GM23338 (cell line): ENCODE measurements around the gene XPNPEP3. TPM values are rescaled to one million over a fixed set of nuclear protein-coding genes. Genes with fewer than 3 reads are reported as not detected.
A peak's percentile ranks its signal among the peaks of the same experiment; 100 is the strongest.

Experiments used
- ATAC-seq: fragments of 200-7000 bp; cut with Tn5 transposase; 3 replicates; pipeline ENCODE4 v1.9.1; 2020
- DNase-seq: peaks from one replicate; pipeline ENCODE4 v3.0.0-alpha.2; 2015; ENCODE audit warnings: low spot score
- H2AFZ ChIP-seq: fragments of 200-600 bp; sonication (generic); 2 replicates; pipeline ENCODE4 v1.8.0; 2016; ENCODE audit warnings: antibody characterized with exemption, mild to moderate bottlenecking, moderate library complexity
- H3F3A ChIP-seq: fragments of 200-600 bp; sonication (generic); replicated peaks from 2 replicates; pipeline ENCODE4 v1.8.0; 2017; ENCODE audit warnings: antibody characterized with exemption, mixed run types, low read depth
- H3K27ac ChIP-seq: fragments of 200-600 bp; sonication (generic); 2 replicates; pipeline ENCODE4 v1.6.1; 2016; ENCODE audit warnings: low read depth
- H3K27me3 ChIP-seq: fragments of 200-600 bp; sonication (generic); 2 replicates; pipeline ENCODE4 v1.8.0; 2016; ENCODE audit warnings: mild to moderate bottlenecking, mixed run types, moderate library complexity; ENCODE audit not compliant: insufficient read depth
- H3K36me3 ChIP-seq: fragments of 200-600 bp; sonication (generic); 2 replicates; pipeline ENCODE4 v1.8.0; 2016; ENCODE audit warnings: mild to moderate bottlenecking; ENCODE audit not compliant: insufficient read depth
- H3K4me1 ChIP-seq: fragments of 200-600 bp; sonication (generic); 2 replicates; pipeline ENCODE4 v1.8.0; 2016; ENCODE audit warnings: mild to moderate bottlenecking, moderate library complexity; ENCODE audit not compliant: insufficient read depth
- H3K4me2 ChIP-seq: fragments of 200-600 bp; sonication (generic); 2 replicates; pipeline ENCODE4 v1.7.1; 2017; ENCODE audit warnings: mixed run types
- H3K4me3 ChIP-seq: fragments of 200-600 bp; sonication (generic); 2 replicates; pipeline ENCODE4 v1.6.1; 2016; ENCODE audit warnings: mixed run types
- H3K79me2 ChIP-seq: fragments of 200-600 bp; sonication (generic); replicated peaks from 2 replicates; pipeline ENCODE4 v1.8.0; 2017; ENCODE audit warnings: mild to moderate bottlenecking; ENCODE audit not compliant: insufficient read depth
- H3K9me2 ChIP-seq: fragments of 200-600 bp; sonication (generic); 2 replicates; pipeline ENCODE4 v1.8.0; 2017; ENCODE audit not compliant: insufficient read depth
- H4K20me1 ChIP-seq: fragments of 200-600 bp; sonication (generic); replicated peaks from 2 replicates; pipeline ENCODE4 v1.8.0; 2017; ENCODE audit warnings: mild to moderate bottlenecking; ENCODE audit not compliant: insufficient read depth
- H3K27ac Mint-ChIP-seq: 2 replicates; pipeline ENCODE4 v1.8.0; 2020; ENCODE audit warnings: inconsistent platforms, mild to moderate bottlenecking, moderate library complexity, mixed read lengths
- H3K27me3 Mint-ChIP-seq: 3 replicates; pipeline ENCODE4 v1.8.0; 2022; ENCODE audit warnings: low read depth, mild to moderate bottlenecking, moderate library complexity, mixed read lengths, inconsistent platforms; ENCODE audit not compliant: insufficient read depth, poor library complexity
- H3K36me3 Mint-ChIP-seq: 3 replicates; pipeline ENCODE4 v1.8.0; 2021; ENCODE audit warnings: low read depth, mild to moderate bottlenecking, inconsistent platforms, moderate library complexity, mixed read lengths
- H3K4me1 Mint-ChIP-seq: 3 replicates; pipeline ENCODE4 v1.8.0; 2020; ENCODE audit warnings: mild to moderate bottlenecking, inconsistent platforms, mixed read lengths
- H3K4me3 Mint-ChIP-seq: 3 replicates; pipeline ENCODE4 v1.8.0; 2021; ENCODE audit warnings: moderate library complexity, mild to moderate bottlenecking, inconsistent platforms, mixed read lengths
- H3K9me3 Mint-ChIP-seq: 3 replicates; pipeline ENCODE4 v1.8.0; 2020; ENCODE audit warnings: moderate library complexity, mild to moderate bottlenecking, inconsistent platforms, mixed read lengths
- CREB1 ChIP-seq: fragments of 250-450 bp; sonication (Bioruptor Pico); IDR thresholded peaks from 2 replicates; pipeline ENCODE4 v1.5.0; 2020; ENCODE audit warnings: low read depth, mild to moderate bottlenecking, moderate library complexity
- CTCF ChIP-seq, 2 experiments: fragments of 200-600 bp in 1 of 2; sonication (generic) in 1 of 2; conservative IDR thresholded peaks; 2 replicates each; pipeline versions ENCODE4 v1.5.1 to v1.6.1; 2016 to 2017; ENCODE audit warnings: antibody characterized with exemption in 2 of 2, low read depth in 2 of 2, mild to moderate bottlenecking in 2 of 2, moderate library complexity in 1 of 2
- EZH2 ChIP-seq: fragments of 200-600 bp; sonication (generic); IDR thresholded peaks from one replicate; pipeline ENCODE4 v1.8.0; 2017; ENCODE audit warnings: antibody characterized with exemption, mild to moderate bottlenecking, low read depth; ENCODE audit not compliant: unreplicated experiment
- EZH2phosphoT487 ChIP-seq: fragments of 200-600 bp; sonication (generic); IDR thresholded peaks from one replicate; pipeline ENCODE4 v1.8.1; 2018; ENCODE audit warnings: antibody characterized with exemption; ENCODE audit not compliant: unreplicated experiment
- JUNB ChIP-seq: IDR thresholded peaks from one replicate; pipeline ENCODE4 v1.6.1; 2016; ENCODE audit warnings: antibody characterized with exemption; ENCODE audit not compliant: unreplicated experiment
- NANOG ChIP-seq: IDR thresholded peaks from 2 replicates; pipeline ENCODE4 v1.6.1; 2016; ENCODE audit warnings: antibody characterized with exemption, borderline replicate concordance
- POLR2AphosphoS5 ChIP-seq: IDR thresholded peaks from 2 replicates; pipeline ENCODE4 v1.6.1; 2016; ENCODE audit warnings: antibody characterized with exemption, low read depth
- REST ChIP-seq: IDR thresholded peaks from one replicate; pipeline ENCODE4 v1.6.1; 2018; ENCODE audit warnings: antibody characterized with exemption; ENCODE audit not compliant: unreplicated experiment
- STAT1 ChIP-seq: IDR thresholded peaks from one replicate; pipeline ENCODE4 v1.6.1; 2016; ENCODE audit warnings: antibody characterized with exemption; ENCODE audit not compliant: unreplicated experiment
- ZNF114 ChIP-seq: fragments of 250-450 bp; sonication (Bioruptor Pico); IDR thresholded peaks from 2 replicates; pipeline ENCODE4 v1.5.0; 2020; ENCODE audit warnings: mild to moderate bottlenecking, moderate library complexity
- ZNF331 ChIP-seq: fragments of 250-450 bp; sonication (Bioruptor Pico); IDR thresholded peaks from 2 replicates; pipeline ENCODE4 v1.5.0; 2020; ENCODE audit warnings: low read depth, mild to moderate bottlenecking, moderate library complexity
- ZNF462 ChIP-seq: fragments of 250-450 bp; sonication (Bioruptor Pico); IDR thresholded peaks from 2 replicates; pipeline ENCODE4 v1.5.0; 2020; ENCODE audit warnings: mild to moderate bottlenecking, moderate library complexity
- polyA plus RNA-seq: library from polyadenylated mRNA; unstranded; fragments of >200 nt; fragmentation: Nextera tagmentation; extraction: Ambion mirVana; gene quantifications from 2 replicates; pipeline ENCODE4 v1.2.1, GENCODE V29; 2016
- total RNA-seq: library from RNA; depleted of rRNA; stranded (reverse); fragments of >200 nt; shearing (Covaris generic); gene quantifications from 2 replicates; pipeline ENCODE4 v1.2.3, GENCODE V29; 2014
- TF ChIP-seq, protein P1 (sequence below): IDR thresholded peaks from 2 replicates; pipeline ENCODE4 v1.6.1; 2016; ENCODE audit warnings: antibody characterized with exemption

XPNPEP3 gene
- total and polyA plus RNA-seq, 2 experiments from 2014 or later: 11.6 to 19.5 TPM

- no peak for ATAC-seq
- Mint-ChIP-seq H3K9me3 (no peaks in the 10 kb centered on the region), H3K4me1 (peaks cover 20% of the 10 kb centered on the region; the same call in 2 of the 3 replicates), H3K4me3 (peak overlapping the region; percentile 100), H3K27ac (peak overlapping the region; percentile 54), H3K27me3 (peaks cover 6% of the 10 kb centered on the region), H3K36me3 (peaks cover 7% of the 10 kb centered on the region)
- H3K79me2 ChIP-seq: peaks cover 94% of the 10 kb centered on the region
- no peak for DNase-seq
- no peaks in the 10 kb centered on the region for H3K27me3 ChIP-seq
- peak overlapping the region; percentile 100; the same call in 1 of the 2 replicates for H3K27ac ChIP-seq
- peaks cover 29% of the 10 kb centered on the region for H3K4me1 ChIP-seq
- H3F3A ChIP-seq: no peaks in the 10 kb centered on the region; the same call in 1 of the 2 replicates
- peak overlapping the region; percentile 90 for H3K4me2 ChIP-seq
- H4K20me1 ChIP-seq: peaks cover 20% of the 10 kb centered on the region
- H2AFZ ChIP-seq: no peak overlapping the region
- peak overlapping the region; percentile 92 for H3K4me3 ChIP-seq
- H3K36me3 ChIP-seq: no peaks in the 10 kb centered on the region
- TF ChIP-seq CREB1 (CRISPR knock-in tag) (no peak), POLR2AphosphoS5 (no peak), CTCF (conservative IDR thresholded peaks at IDR 0.05; ENCODE audit: low read depth in 2 of 2) (no peak), ZNF462 (no peak), ZNF331 (CRISPR knock-in tag) (no peak), NANOG (no peak), EZH2 (no peak), EZH2phosphoT487 (no peak), STAT1 (no peak), JUNB (no peak), ZNF114 (CRISPR knock-in tag) (no peak), REST (no peak)
- TF ChIP-seq, protein P1, sequence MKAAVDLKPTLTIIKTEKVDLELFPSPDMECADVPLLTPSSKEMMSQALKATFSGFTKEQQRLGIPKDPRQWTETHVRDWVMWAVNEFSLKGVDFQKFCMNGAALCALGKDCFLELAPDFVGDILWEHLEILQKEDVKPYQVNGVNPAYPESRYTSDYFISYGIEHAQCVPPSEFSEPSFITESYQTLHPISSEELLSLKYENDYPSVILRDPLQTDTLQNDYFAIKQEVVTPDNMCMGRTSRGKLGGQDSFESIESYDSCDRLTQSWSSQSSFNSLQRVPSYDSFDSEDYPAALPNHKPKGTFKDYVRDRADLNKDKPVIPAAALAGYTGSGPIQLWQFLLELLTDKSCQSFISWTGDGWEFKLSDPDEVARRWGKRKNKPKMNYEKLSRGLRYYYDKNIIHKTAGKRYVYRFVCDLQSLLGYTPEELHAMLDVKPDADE: no peak
- no peaks in the 10 kb centered on the region for H3K9me2 ChIP-seq
Measured at GRCh38 chr22:40855071-40855978, 1.6 kb upstream of the XPNPEP3 start.
